GM21447 (cell line): ENCODE results near the gene INSYN1.

Experiments used
- ATAC-seq: cut with Tn5 transposase; IDR thresholded peaks from one replicate; pipeline ENCODE4 v1.9.1; 2021; ENCODE audit not compliant: unreplicated experiment

The INSYN1 gene

GRCh38 chr15:73777741-73778140, 24.6 kb upstream of the INSYN1 start:
- ATAC-seq: no peak

- no peak for ATAC-seq
Measured at GRCh38 chr15:73773428-73773827, 20.3 kb upstream of the INSYN1 start.

- ATAC-seq: no peak
Measured at GRCh38 chr15:73771385-73772045, 18.4 kb upstream of the INSYN1 start.

- ATAC-seq: no peak
Measured at GRCh38 chr15:73770050-73770449, 16.9 kb upstream of the INSYN1 start.

- no peak for ATAC-seq
Measured at GRCh38 chr15:73767806-73768501, 14.8 kb upstream of the INSYN1 start.

GRCh38 chr15:73766598-73766997, 13.4 kb upstream of the INSYN1 start:
- ATAC-seq: no peak

- no peak for ATAC-seq
Measured at GRCh38 chr15:73765778-73766177, 12.6 kb upstream of the INSYN1 start.

- ATAC-seq: no peak
Measured at GRCh38 chr15:73763931-73764330, 10.8 kb upstream of the INSYN1 start.

- ATAC-seq: no peak
Measured at GRCh38 chr15:73760330-73761329, 7.5 kb upstream of the INSYN1 start.

GRCh38 chr15:73758461-73758860, 5.3 kb upstream of the INSYN1 start:
- no peak for ATAC-seq

- ATAC-seq: no peak
Measured at GRCh38 chr15:73757571-73757970, 4.4 kb upstream of the INSYN1 start.

- ATAC-seq: no peak
Measured at GRCh38 chr15:73756947-73757513, 3.9 kb upstream of the INSYN1 start.

- no peak for ATAC-seq
Measured at GRCh38 chr15:73756390-73756789, 3.2 kb upstream of the INSYN1 start.

- ATAC-seq: no peak
Measured at GRCh38 chr15:73755946-73756345, 2.8 kb upstream of the INSYN1 start.

GRCh38 chr15:73755481-73755880, 2.3 kb upstream of the INSYN1 start:
- no peak for ATAC-seq

GRCh38 chr15:73754461-73754860, 1.3 kb upstream of the INSYN1 start:
- ATAC-seq: no peak

GRCh38 chr15:73752806-73753193, 351 bp downstream of the INSYN1 start:
- no peak for ATAC-seq

GRCh38 chr15:73751899-73752805, 999 bp downstream of the INSYN1 start:
- no peak for ATAC-seq

- no peak for ATAC-seq
Measured at GRCh38 chr15:73751511-73751898, 1.6 kb downstream of the INSYN1 start.

- no peak for ATAC-seq
Measured at GRCh38 chr15:73750951-73751350, 2.2 kb downstream of the INSYN1 start.
